Fibroblast of skin of scalp (primary cell): Measurements from ENCODE around the gene HOXC5.
A peak's percentile ranks its signal among the peaks of the same experiment; 100 is the strongest.

Source experiments
- DNase-seq: peaks from one replicate; pipeline ENCODE4 v3.0.0-alpha.2; 2013

Gene HOXC5

DNA sequence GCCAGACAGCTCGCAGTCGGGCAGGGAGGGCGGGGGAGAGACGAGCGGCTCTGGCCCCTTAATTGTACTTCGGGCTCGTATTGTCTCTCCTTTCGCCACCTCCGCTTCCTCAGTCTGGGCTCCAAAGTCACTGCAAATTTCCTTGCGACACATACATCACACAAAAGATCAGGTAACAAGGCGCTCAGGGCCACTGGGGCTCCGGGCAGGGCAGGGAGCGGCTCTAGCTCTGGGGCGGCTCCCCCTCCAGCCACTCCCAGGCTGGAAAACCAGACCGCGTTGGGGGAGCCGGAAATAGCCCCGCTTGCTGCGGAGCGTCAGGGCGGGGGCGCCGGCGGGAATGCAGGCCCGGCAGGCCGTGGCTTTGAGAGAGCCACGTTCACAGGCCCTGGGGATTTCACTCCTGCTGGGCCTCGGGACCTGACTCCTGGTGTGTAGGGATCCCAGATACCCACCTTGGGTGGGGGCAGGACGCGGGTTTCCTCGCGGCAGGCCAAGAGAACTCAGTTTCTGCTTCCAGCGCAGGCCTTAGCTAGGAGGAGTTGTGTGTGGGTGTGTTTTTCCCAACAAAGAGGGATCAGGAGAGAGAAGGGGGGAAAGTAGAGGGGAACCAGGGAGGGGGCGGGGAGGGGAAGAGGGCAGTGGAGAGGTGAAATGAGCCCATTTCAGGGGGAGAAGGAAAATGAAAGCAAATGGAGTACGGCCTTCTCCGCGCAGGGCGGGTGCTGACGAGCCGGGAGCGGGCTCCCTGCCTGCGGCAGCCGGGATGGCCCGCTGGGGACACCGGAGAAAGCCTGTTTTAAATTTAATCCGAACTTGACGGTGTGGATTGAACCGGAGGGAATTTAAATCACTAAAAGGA lies 37.2 kb upstream of the HOXC5 start:
- DNase-seq: no peak

DNA sequence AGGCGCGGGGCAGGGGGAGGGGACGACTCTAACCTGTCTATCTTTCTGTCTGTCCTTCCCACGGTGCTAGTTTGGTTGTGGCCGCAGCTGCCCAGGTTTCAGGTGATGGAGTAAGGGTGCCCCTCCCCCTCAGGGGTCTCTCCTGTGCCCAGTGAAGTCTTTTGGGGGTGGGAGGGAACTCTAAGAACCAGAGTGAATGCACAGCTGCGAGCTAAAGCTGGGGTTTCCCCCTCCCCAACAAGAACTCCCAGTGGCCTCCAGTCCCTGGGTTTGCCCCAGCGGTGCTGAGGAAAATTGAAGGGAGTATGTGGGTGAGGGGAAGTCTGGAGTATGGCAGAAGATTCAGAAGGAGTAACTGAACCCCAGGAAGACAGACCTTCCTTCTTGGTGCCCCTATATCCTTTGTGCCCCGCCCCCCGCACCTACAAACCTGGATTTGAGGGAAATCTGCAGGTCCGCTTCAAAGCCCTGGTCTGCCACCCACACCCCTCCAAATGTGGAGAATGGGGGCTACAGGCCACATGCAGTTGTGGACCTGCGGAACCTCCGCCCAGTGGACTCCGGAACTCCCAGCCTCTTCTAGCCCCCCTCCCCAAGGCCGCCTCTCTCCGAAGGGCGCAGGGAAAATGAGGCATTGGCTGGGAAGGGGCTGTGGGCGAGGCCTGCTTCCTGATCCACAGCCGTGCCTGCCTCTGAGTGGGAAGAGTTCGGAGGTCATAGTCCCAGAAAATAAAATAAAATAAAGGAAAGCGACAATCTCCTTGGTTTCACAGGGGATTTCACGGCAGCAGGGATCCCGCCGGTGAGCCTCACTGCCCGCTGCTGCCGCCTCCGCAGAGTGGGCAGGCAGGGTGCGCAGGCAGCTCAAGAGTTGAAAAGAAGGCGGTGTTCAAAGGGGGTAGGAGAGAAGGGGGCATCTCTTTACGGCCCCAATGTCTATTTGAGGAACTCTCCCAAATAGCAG lies 36.3 kb upstream of the HOXC5 start:
- DNase-seq: no peak

DNA sequence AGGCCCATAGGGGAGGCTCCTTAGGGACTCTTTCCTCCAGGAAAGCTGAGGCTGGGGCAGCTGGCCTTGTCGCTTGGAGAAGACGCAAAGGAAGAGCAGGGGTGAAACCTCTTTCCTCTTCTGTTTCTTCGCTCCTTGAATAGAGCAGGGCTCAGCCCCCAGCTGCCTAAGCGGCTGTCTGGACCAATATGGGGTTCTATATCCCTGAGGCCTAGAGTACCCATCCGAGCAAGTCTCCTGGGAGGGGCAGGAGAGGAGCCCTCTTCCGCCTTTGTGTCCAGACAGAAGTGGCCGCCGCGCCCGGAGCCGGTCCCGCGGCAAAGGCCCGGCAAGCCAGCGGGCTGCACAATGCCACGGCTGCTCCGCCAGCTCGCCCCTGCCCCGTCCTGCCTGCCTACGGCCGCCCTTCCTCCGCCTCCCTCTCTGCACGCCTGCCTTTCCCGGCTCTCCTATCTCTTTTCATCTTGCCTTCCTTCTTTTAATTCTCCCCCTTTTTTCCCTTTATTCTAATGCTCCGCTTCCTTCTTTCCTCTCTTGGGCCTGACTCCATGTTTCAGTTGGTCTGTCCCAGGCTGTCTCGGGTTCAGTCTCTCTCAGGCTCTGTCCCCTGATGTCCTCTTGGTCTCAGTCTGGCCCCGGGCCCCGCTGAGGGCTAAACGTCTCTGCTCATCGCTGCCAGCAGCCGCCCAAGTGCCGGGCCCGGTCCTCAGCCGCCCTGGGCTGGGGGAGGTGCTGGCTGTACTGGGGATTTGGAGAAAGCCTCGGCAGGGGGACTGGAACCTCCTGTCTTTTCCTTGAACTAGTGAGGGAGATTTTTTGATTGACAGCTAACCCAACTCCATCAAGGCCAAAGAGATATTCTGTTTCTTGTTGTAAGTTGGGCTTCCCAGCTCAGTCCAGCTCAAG lies 35.4 kb upstream of the HOXC5 start:
- no peak for DNase-seq

DNA sequence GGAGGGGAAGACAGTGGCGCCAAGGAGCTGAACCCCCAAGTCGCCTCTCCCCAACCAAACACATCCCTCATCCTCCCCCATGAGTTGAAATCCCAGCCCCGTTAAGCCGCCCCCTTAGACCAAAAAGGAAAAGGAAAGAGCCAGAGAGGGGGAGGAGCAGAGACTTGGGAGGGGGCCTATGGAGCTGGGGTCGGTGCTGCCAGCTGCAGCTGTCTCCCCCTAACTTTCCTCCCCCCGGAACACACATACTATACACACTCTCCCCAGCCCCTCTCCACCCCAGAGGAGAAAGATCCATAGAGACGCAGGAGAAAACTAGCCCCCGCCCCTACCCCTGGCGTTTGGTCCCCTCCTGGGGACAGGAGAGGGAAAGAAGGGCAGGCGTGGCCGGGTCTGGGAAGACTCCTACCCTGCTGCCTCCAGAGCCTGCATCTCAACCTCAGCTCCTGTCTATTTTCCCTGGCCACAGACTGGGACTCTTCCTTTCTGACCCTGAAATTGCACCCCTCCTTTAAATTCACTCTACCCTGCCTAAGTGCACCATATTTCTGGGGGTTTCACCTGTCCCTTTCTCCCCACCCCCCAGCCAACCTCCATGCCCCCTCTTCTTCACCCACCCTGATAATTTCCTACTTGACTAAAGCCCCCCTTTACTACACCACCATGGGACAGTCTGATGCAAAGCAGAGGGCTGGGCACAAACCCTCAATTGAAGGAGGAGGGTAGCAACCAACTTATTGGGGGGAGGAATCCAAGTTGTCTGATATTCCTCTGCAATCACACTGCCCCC lies 34.5 kb upstream of the HOXC5 start:
- no peak for DNase-seq

DNA sequence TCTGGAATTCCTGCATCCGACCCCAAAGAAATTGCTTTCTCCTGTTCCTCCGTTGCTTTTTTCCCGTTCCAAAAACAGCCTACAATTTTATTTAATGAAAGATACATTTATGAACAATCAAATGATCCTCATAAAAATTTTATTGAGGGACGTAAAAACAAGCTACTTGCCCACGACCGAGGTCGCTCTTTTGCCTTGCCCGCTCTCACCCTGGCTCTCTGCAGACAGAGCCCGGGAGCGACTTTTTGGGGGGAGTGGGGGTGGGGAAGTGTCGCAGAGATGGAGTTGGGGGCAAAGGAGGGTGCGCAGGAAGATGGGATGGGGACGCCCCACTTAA lies 34.0 kb upstream of the HOXC5 start:
- DNase-seq: no peak

DNA sequence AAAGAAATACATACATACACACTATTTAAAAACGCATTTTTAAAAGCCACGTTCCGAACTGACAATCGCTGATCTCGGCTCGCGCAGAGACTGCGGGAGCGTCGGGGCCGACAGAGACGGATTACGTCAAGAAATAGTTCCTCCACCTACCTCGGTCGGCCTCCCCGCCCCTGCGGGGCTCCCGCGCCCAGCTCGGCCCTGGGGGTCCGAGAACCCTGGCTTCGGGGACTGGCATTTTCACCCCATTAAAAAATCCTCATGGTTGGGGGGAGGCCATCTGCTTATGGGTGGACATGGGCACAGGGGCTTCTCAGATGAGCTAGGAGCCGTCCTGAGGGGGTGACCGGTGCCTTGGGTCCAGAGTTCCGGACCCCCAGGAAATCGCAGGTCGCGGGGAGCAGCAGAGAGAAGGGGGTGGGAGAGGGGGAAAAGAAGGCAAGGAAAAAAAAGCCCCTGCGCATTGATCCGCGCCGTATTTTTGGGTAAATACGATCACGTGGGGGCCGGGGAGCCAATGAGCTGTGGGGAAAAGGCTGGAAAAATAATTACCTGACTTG lies 33.2 kb upstream of the HOXC5 start:
- peak; percentile 27 for DNase-seq

DNA sequence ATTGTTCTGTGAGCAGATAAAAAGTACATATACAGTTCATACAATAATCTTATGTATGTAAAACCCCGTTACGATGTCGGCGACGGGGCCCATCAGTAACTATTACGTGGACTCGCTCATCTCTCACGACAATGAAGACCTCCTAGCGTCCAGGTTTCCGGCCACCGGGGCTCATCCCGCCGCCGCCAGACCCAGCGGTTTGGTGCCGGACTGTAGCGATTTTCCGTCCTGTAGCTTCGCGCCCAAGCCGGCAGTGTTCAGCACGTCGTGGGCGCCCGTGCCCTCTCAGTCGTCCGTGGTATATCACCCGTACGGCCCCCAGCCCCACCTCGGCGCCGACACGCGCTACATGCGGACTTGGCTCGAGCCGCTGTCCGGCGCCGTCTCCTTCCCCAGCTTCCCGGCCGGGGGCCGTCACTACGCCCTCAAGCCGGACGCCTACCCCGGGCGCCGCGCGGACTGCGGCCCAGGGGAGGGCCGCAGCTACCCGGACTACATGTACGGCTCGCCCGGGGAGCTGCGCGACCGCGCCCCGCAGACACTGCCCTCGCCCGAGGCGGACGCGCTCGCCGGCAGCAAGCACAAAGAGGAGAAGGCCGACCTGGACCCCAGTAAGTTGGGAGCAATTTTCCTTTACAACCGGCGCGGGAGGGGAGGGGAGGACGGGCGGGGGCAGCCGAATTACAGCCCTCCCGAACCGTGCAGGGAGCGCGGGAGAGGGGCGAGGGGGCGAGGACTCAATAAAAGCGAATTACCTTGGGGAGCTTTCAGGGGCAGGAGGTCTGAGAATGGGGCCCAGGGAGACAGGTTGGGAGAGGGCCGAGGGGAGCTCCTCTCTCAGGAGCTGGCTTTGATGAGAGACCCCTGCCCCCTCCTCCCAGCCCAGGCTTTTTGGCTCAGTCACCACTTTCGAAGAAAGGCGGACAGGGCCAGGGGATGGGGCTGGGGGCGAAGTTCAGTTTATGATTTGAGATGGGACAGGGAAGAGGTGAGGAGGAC lies 32.4 kb upstream of the HOXC5 start, which contains the start of gene HOXC9:
TSS of gene HOXC9 (plus strand) at position 46 of the 999 bp plus-strand sequence. CDS start at position 74, 28 bp downstream.
- DNase-seq: no peak

DNA sequence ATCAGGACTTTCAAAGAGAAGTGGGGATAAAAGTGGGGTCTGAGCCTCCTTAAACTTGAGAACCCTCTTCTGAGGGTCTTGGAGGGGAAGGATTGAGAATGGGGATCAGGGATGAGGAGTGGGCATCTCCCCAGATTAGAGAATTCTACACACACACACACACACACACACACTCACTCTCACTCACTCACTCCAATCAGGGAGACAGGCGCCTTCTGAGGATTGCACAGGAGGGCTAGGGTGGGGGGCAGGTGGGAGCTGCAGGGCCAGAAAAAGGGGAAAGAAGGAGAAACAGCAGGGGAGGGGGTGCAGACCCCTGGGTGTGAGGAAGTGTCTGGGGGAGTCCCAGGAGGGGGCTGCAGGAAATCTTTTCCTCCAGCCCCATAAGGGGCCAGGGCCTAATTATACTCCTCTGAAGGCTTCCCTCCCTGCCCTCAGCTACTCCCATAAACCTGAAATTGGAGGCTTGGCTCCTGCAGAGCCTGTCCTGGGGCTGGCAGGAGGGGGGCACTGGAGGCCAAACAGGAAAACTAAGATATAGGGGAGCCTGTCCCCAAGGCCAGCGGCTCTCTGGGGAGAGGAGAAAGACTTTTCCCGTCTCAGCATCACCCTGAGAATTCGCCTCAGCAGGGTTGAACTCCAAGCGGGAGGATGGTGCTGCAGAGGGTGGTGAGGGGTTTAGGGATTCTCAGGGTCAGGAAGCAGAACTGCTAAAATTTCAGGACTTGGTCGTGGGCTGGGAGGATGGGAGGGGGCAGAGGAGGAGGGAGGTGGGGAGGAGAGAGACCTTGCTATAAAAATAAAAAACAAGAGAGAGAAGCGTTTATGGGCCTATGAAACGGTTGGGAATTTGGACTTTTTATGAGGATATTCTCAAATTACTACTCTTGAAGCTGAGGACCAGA lies 31.3 kb upstream of the HOXC5 start:
- DNase-seq: no peak

DNA sequence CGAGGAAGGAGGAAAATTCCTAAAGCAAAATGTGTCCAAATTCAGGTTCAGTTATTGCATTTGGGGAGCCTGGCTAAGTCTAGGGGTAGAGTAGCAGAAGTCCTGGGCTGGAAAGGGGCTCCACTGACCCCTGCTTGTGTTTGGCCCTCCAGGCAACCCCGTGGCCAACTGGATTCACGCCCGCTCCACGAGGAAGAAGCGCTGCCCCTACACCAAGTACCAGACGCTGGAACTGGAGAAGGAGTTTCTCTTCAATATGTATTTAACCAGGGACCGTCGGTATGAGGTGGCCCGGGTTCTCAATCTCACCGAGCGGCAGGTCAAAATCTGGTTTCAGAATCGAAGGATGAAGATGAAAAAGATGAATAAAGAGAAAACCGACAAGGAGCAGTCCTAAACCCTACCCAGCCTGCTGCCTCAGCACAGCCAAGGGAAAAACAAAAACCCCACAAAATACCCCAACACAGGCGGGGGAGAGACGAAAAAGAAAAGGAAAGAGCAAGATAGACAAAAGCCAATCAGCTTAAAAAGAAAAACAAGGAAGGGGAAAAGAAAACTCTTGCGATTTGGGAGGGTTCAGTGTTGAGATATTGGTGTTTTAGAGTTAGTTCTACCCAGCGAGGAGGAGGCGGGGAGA lies 30.5 kb upstream of the HOXC5 start:
- no peak for DNase-seq

DNA sequence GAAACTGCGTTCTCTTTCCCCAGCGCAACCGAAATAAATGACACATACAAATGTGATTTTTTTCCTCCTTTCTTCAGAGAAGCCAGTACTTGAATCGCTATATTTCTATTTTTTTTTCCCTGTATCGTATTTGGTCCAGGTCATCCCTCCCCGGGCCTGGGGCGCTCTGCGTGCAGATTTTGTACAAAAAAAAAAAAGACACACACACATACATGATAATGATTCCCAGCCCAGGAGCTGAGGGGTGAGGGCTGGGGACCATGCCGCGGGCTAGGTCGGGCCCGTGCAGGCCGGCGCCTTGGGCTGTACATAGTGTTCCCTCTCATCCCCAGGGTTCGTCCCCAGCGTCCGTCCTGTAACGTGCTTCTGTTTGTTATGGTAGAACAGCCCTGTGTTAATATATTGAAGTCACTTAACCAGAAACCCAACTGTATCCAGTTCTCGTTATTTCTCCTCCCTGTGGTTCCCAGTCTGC lies 29.9 kb upstream of the HOXC5 start:
- DNase-seq: no peak

DNA sequence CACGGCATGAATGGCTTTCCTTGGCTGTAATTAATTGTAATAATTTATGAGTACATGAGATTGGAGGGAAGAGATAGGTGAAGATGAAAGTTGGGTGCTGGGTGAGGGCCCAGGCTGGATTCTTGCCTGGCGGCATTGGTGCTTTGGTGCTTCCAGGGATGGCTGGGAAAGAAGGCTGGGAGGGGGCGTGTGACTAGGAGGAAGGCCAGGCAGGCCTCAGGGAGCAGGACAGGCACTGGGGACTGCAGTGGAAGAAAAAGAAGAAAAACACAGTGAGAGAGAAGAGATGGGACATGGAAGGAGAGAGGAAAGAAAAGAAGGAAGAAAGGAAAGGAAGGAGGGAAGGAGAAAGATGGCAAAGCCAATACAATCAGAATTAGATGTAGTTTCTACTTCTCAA lies 29.2 kb upstream of the HOXC5 start:
- DNase-seq: no peak

DNA sequence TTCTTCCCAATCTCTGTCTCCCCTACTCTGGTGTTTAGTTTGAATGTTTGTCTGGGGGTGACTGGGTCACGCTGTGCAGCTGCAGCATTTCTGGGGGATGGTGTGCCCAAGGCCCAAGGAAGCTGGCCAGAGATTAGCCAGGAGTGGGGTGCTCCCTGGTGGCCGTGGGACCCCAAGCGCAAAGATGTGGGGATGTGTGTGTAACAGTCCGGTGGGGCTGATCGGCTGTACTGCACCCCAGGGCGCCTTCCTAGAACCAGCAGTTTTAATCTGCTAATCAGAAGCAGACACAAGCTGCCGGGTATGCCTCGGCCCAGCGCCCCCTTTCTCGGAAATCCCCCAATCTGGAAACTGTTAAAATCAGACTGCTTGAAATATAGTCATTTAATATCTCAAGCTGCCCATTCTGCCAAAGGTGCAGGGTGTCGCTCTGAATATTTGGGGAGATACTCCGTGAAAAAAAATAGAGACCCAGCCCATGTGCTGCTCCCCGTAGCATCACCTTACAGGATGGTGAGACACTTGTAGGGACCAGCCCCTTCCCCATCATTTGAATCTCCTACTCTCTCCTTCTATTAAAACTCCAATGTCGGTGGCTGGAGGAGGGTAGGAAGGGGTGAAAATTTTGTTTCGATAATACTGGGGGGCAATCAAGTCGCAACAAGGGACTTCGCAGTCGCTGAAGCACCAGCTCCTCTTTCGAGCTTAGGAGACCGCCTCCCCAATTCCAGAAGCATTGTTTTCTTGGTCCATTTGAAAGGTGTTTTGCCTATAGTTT lies 28.6 kb upstream of the HOXC5 start:
- DNase-seq: no peak

DNA sequence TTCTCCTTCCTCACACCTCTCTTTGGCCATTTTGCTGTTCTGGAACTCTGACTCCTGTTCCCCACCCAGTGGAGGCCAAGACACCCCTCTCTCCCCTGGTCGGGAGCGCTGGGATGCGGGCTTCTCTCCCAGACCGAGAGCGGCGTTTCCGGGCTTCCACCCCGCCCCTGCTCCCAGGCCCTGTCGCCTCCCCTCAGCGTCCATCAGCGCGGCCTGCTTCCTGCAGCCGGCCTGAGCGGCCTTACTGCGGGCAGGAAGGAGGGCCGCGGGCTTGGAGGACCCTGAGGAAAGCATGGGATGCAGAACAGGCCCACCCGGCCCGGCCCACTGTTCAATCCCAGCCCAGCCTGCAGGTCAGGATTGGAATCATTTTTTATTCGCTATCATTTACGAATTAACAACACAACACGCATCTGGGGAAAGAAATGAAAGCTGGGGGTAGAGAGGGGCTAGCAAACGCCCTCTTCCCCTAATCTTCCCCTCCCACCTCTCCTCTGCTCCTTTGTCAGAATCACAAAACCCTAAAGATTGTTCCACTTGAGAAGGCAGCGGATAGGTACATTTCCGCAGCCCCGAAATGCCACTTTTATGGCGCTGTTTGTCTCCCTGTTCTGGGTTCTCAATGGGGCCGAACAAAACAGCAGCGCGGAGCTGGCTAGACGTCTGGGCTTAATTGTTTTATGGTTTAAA lies 27.9 kb upstream of the HOXC5 start:
- no peak for DNase-seq

DNA sequence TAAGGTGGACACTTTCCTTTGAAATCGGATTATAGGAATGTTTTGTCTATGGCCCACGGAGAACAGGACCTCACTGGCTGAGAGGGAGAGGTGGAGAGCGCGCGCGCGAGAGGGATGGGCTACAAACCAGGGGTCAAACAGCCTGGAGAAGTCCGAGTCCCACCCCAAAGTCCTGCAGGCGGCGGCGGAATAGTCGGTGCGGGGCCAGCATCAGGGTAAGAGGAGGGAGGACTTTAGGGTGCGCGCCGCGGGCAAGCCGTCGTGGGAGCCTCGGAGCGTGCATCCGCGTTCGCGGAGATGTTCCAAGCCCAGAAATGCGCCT lies 27.4 kb upstream of the HOXC5 start:
- no peak for DNase-seq

DNA sequence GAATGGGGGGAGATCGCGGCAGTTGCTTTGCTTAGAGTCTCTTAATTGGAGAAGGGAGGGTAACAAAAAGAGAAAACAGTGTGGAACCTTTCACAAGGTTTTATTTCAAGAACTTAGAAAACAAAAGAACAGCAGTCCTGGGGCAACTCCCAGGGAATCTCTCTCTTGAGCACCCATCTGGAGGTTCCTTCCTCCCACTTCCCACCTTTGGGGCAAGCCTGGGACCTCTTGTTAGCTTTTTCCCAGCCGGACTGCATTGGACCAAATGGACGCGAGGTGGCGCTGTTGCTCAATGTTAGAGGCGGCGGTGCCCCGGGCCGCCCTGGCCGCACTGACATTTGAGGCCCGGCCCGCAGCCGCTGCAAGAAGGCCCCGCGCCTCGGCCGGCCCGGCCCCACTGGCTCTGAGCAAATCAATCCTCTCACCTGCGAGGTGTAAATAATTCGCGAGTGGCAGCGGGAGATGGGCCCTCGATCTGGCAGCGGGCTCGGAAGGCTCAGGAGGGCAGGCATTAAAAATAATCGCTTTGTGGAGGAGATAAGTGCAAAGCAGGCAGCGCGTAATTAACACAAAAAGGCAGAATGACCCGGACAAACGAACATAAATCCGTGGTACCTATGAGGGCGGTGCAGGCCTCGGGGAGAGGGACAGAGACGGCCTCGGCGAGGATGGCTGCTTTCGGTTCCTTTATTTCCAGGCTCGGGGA lies 26.8 kb upstream of the HOXC5 start:
- peak; percentile 75 for DNase-seq

DNA sequence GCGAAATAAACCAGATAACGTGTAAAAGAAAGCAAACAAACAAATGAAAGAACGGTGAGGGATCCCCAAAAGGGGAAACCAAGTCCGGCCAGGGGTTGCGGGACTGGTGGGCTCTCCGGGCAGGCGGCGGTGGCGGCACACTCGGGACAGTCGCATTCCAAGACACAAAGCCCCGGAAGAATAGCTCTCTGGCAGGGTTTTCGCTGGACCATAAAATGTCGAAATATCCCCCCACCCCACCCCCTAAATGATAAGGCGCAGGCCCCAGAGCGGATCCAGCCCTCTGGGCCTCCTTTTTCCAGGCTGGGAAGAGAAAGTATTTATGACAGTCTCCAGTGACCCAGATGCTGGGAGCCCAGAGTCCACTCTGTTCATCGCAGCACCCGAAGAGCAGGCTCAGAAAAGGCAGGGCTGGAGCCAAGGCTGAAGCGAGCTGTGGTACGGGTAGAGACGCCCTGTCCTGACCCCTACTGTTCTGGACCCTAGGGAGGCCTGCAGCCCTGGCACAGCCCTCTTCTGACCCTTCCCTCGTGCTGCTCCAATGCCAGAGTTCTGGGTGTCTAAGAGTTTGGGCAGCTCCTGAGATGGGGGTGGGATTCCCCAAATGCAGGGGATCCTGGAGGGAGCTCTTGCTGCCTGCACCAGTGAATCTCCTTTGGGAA lies 26.2 kb upstream of the HOXC5 start:
- DNase-seq: no peak
